Skeletal muscle satellite cell (primary cell): ENCODE results near the gene P2RY12.

Experiments used
- H3K27me3 ChIP-seq: 2 replicates; pipeline ENCODE4 v1.7.0; 2013; ENCODE audit warnings: low read length; ENCODE audit not compliant: control insufficient read depth, insufficient read depth
- H3K36me3 ChIP-seq: 2 replicates; pipeline ENCODE4 v1.7.0; 2013; ENCODE audit warnings: mild to moderate bottlenecking, control low read depth, low read length; ENCODE audit not compliant: insufficient read depth
- H3K4me1 ChIP-seq: 2 replicates; pipeline ENCODE4 v1.7.0; 2013; ENCODE audit warnings: low read length; ENCODE audit not compliant: control insufficient read depth, insufficient read depth
- H3K4me2 ChIP-seq: 2 replicates; pipeline ENCODE4 v1.7.0; 2013; ENCODE audit warnings: mild to moderate bottlenecking, low read length
- H3K4me3 ChIP-seq: 2 replicates; pipeline ENCODE4 v1.7.0; 2013; ENCODE audit warnings: low read length
- H3K9ac ChIP-seq: 2 replicates; pipeline ENCODE4 v1.7.0; 2013; ENCODE audit warnings: mild to moderate bottlenecking, low read depth, low read length, moderate library complexity
- H3K9me3 ChIP-seq: replicated peaks from 2 replicates; pipeline ENCODE4 v1.7.0; 2013; ENCODE audit warnings: mild to moderate bottlenecking, control low read depth, low read length

The P2RY12 gene

DNA sequence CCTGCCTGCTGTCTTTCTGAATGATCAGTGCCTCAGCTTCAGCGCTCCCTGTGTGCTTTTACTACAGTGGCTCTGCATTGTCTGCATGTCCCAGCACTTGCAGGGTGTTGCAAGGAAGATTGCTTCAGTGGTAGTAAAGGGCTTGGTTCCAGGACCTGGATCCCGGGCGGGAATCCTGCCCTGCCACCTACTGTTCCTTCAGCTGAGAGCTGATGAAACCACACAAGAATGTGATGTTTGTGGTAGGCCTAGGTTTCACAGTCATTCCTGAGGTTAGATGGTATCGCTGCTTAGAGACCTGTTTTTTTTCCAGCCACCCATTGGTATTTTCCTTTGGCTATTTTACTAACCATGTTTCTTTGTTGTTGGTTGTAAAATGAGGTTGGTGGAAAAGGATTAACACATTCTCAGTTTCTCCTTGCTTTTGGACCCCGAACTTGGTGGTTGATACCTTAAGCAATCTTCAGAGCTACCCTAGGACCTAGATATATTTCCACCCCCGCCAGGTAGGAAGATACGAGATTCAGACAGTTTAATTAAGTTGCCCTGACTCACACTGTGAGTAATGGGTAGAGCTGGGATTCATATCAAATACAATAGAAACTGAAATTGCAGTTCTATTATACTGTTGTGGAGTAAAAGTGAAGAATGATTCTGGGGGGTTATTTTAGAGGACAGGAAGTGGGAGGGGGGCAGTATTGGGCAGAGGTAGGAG lies 79.3 kb downstream of the P2RY12 start:
- Histone ChIP-seq H3K27me3 (no peaks in the 10 kb centered on the region), H3K9ac (peak overlapping the region; percentile 6), H3K9me3 (no peaks in the 10 kb centered on the region), H3K4me1 (peaks cover 46% of the 10 kb centered on the region), H3K4me3 (peak overlapping the region; percentile 21), H3K36me3 (no peaks in the 10 kb centered on the region), H3K4me2 (peak overlapping the region; percentile 65)

DNA sequence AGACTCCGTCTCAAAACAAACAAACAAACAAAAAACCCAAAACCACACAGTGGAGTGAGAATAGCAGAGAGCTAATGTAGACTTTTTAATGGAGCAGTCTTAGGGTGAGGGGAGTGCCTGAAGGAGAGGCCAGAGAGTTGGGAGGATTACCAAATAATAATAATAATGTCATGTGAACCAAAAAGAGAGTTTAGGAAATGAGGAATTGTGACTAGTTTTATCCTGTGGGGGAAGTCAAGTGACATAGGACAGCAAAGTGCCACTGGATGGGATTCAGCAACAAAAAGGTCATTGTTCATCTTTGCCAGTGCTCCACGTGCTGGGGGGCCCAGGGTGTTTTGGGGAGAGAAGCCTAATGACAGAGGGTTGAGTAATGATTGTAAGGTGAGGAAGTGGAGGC lies 80.8 kb downstream of the P2RY12 start:
- peaks cover 45% of the 10 kb centered on the region for H3K4me1 ChIP-seq
- H3K27me3 ChIP-seq, result no peaks in the 10 kb centered on the region
- no peaks in the 10 kb centered on the region for H3K36me3 ChIP-seq
- H3K9ac ChIP-seq, result no peak overlapping the region
- no peak overlapping the region for H3K4me2 ChIP-seq
- no peaks in the 10 kb centered on the region for H3K9me3 ChIP-seq
- no peak overlapping the region for H3K4me3 ChIP-seq

- Histone ChIP-seq H3K27me3 (no peaks in the 10 kb centered on the region), H3K9me3 (no peaks in the 10 kb centered on the region), H3K4me2 (no peak overlapping the region), H3K4me3 (no peak overlapping the region), H3K9ac (no peak overlapping the region), H3K36me3 (no peaks in the 10 kb centered on the region), H3K4me1 (peaks cover 25% of the 10 kb centered on the region)
These were observed 82.8 kb downstream of the P2RY12 start for GRCh38 chr3:151301787-151302186.

GRCh38 chr3:151300539-151300938 lies 84.0 kb downstream of the P2RY12 start:
- H3K4me1 ChIP-seq, result peaks cover 13% of the 10 kb centered on the region
- no peak overlapping the region for H3K4me3 ChIP-seq
- H3K27me3 ChIP-seq, result no peaks in the 10 kb centered on the region
- H3K4me2 ChIP-seq, result no peak overlapping the region
- H3K36me3 ChIP-seq, result no peaks in the 10 kb centered on the region
- H3K9ac ChIP-seq, result no peak overlapping the region
- H3K9me3 ChIP-seq, result no peaks in the 10 kb centered on the region

GRCh38 chr3:151299006-151299405 lies 85.5 kb downstream of the P2RY12 start:
- Histone ChIP-seq H3K9me3 (no peaks in the 10 kb centered on the region), H3K9ac (no peak overlapping the region), H3K4me2 (no peak overlapping the region), H3K4me3 (no peak overlapping the region), H3K27me3 (no peaks in the 10 kb centered on the region), H3K36me3 (no peaks in the 10 kb centered on the region), H3K4me1 (peaks cover 4% of the 10 kb centered on the region)

- Histone ChIP-seq H3K9ac (no peak overlapping the region), H3K4me1 (peaks cover 4% of the 10 kb centered on the region), H3K4me3 (no peak overlapping the region), H3K9me3 (no peaks in the 10 kb centered on the region), H3K4me2 (no peak overlapping the region), H3K36me3 (no peaks in the 10 kb centered on the region), H3K27me3 (no peaks in the 10 kb centered on the region)
These were observed 87.1 kb downstream of the P2RY12 start for GRCh38 chr3:151297429-151297828.

DNA sequence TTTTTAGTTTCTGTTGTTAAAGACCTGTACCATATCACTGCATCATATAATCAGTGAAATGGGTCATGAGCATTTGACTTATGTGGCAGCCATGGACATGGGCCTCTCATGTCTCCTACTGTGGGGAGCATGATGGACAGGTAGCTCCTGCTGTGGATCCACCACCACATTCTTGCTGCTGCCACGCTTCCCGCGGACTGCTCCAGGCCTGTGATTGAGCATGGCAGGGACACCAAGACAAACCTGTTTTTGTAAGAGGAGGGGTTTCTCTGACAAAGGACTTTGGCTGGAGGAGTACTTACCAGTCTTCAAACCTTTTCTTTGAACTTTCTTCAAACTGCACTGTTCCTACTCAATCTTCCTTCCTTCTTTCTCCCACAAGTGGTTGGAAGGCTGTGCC lies 88.3 kb downstream of the P2RY12 start:
- no peaks in the 10 kb centered on the region for H3K4me1 ChIP-seq
- H3K9me3 ChIP-seq, result no peaks in the 10 kb centered on the region
- H3K36me3 ChIP-seq, result no peaks in the 10 kb centered on the region
- no peak overlapping the region for H3K9ac ChIP-seq
- H3K4me3 ChIP-seq, result no peak overlapping the region
- H3K4me2 ChIP-seq, result no peak overlapping the region
- H3K27me3 ChIP-seq, result no peaks in the 10 kb centered on the region

DNA sequence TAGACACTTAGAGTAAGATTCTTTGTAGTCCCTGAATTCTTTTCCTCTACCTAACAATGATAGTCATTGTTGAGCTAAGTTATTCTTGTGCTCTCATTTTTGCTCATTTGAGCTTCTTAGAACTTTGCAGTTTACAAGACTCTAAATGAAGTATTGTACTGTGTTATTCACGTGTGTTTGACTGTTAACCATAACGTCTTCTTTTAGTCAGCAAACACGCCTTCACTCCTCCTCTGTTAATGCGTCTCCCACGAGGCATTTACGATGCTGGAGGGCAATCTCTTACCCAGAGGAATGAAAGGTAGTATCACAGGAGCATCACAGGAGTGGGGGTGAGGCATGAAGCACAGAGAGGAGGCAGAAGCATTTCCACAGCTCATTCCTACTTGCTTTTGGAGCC lies 91.4 kb downstream of the P2RY12 start:
- Histone ChIP-seq H3K4me2 (no peak overlapping the region), H3K36me3 (no peaks in the 10 kb centered on the region), H3K9me3 (no peaks in the 10 kb centered on the region), H3K4me3 (no peak overlapping the region), H3K27me3 (no peaks in the 10 kb centered on the region), H3K4me1 (no peaks in the 10 kb centered on the region), H3K9ac (no peak overlapping the region)

GRCh38 chr3:151290673-151291072 lies 93.9 kb downstream of the P2RY12 start:
- Histone ChIP-seq H3K9ac (no peak overlapping the region), H3K4me1 (no peaks in the 10 kb centered on the region), H3K4me2 (no peak overlapping the region), H3K27me3 (no peaks in the 10 kb centered on the region), H3K9me3 (no peaks in the 10 kb centered on the region), H3K4me3 (no peak overlapping the region), H3K36me3 (no peaks in the 10 kb centered on the region)

- no peaks in the 10 kb centered on the region for H3K36me3 ChIP-seq
- no peaks in the 10 kb centered on the region for H3K9me3 ChIP-seq
- H3K27me3 ChIP-seq, result no peaks in the 10 kb centered on the region
- H3K4me2 ChIP-seq, result no peak overlapping the region
- no peak overlapping the region for H3K9ac ChIP-seq
- H3K4me3 ChIP-seq, result no peak overlapping the region
- H3K4me1 ChIP-seq, result no peaks in the 10 kb centered on the region
These were observed 95.1 kb downstream of the P2RY12 start for GRCh38 chr3:151289445-151289844.
